ENCODE measurements around the gene SLC35D3.

GRCh38 chr6:136890194-136890839 is 31.8 kb upstream of the SLC35D3 start:
- TF ChIP-seq CTCF (conservative IDR thresholded peaks at IDR 0.05 in 1 of 2, IDR thresholded peaks at IDR 0.05 in 1 of 2; ENCODE audit: low read depth in 1 of 2, low read length in 2 of 2) (no peak), EZH2 (IDR thresholded peaks at IDR 0.05; ENCODE audit: low read length, missing control alignments) (no peak)

Measured in fibroblast of lung (primary cell).